ENCODE results near the gene SEPTIN7. TPM values are rescaled to one million over a fixed set of nuclear protein-coding genes. Genes with fewer than 3 reads are reported as not detected.

SEPTIN7 gene
- total RNA-seq, 1 donor from 2014 or later: 339 TPM

- no peak overlapping the region for H3K4me3 ChIP-seq (ENCODE audit: insufficient read depth, low read depth, low read length)
- no peak overlapping the region for H3K4me3 Mint-ChIP-seq (ENCODE audit: unreplicated experiment)
- no peaks in the 10 kb centered on the region for H3K36me3 ChIP-seq (ENCODE audit: insufficient read depth, low read length)
- H3K9me3 ChIP-seq (ENCODE audit: insufficient read depth, low read depth, low read length): no peaks in the 10 kb centered on the region
- no peak overlapping the region for H3K27ac Mint-ChIP-seq (ENCODE audit: unreplicated experiment)
- H3K4me1 Mint-ChIP-seq (ENCODE audit: low read depth, unreplicated experiment): peaks cover 46% of the 10 kb centered on the region
- no peak overlapping the region for H3K9ac ChIP-seq (ENCODE audit: low read length)
- H3K27me3 Mint-ChIP-seq (ENCODE audit: low read depth, unreplicated experiment): no peaks in the 10 kb centered on the region
- H4K20me1 ChIP-seq (ENCODE audit: insufficient read depth, low read length): peaks cover 97% of the 10 kb centered on the region
- H3K27me3 ChIP-seq (ENCODE audit: insufficient read depth, low read length): no peaks in the 10 kb centered on the region
- H3K36me3 Mint-ChIP-seq (ENCODE audit: low read depth, unreplicated experiment): no peaks in the 10 kb centered on the region
- no peak for DNase-seq (ENCODE audit: low read depth)
- no peaks in the 10 kb centered on the region for H3K9me3 Mint-ChIP-seq (ENCODE audit: unreplicated experiment)
- H3K4me2 ChIP-seq (ENCODE audit: low read length): no peak overlapping the region
- H3K4me1 ChIP-seq (ENCODE audit: insufficient read depth, low read length): no peaks in the 10 kb centered on the region
- TF ChIP-seq, protein P1, sequence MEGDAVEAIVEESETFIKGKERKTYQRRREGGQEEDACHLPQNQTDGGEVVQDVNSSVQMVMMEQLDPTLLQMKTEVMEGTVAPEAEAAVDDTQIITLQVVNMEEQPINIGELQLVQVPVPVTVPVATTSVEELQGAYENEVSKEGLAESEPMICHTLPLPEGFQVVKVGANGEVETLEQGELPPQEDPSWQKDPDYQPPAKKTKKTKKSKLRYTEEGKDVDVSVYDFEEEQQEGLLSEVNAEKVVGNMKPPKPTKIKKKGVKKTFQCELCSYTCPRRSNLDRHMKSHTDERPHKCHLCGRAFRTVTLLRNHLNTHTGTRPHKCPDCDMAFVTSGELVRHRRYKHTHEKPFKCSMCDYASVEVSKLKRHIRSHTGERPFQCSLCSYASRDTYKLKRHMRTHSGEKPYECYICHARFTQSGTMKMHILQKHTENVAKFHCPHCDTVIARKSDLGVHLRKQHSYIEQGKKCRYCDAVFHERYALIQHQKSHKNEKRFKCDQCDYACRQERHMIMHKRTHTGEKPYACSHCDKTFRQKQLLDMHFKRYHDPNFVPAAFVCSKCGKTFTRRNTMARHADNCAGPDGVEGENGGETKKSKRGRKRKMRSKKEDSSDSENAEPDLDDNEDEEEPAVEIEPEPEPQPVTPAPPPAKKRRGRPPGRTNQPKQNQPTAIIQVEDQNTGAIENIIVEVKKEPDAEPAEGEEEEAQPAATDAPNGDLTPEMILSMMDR (IDR thresholded peaks at IDR 0.05; ENCODE audit: insufficient read depth, low read depth, low read length): no peak
- H3K27ac ChIP-seq (ENCODE audit: low read depth, low read length): no peak overlapping the region
- peaks cover 99% of the 10 kb centered on the region for H3K79me2 ChIP-seq (ENCODE audit: insufficient read depth, low read length)
- no peak for FAIRE-seq
- H2AFZ ChIP-seq (ENCODE audit: low read depth, low read length): no peak overlapping the region
Observed at GRCh38 chr7:35817181-35817580, 16.3 kb downstream of the SEPTIN7 start.

DNA sequence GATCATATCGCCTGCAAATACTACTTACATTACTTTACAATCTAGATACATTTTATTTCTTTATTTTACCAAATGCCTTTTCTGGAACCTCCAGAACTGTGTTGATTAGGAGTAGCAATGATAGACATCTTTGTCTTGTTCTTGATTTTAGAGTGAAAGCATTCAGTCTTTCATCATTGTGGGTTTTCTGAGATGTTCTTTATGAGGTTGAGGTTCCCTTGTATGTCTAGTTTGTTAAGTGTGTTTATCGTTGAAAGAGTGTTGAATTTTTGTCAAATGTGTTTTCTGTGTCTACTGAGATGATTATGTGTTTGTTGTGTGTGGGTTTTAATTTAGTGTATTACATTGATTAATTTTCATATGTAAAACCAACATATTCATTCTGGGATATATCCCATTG is 17.1 kb downstream of the SEPTIN7 start:
- Mint-ChIP-seq H3K27ac (ENCODE audit: unreplicated experiment) (no peak overlapping the region), H3K36me3 (ENCODE audit: low read depth, unreplicated experiment) (no peaks in the 10 kb centered on the region), H3K4me3 (ENCODE audit: unreplicated experiment) (peak overlapping the region; percentile 31), H3K4me1 (ENCODE audit: low read depth, unreplicated experiment) (peaks cover 47% of the 10 kb centered on the region), H3K9me3 (ENCODE audit: unreplicated experiment) (peaks cover 5% of the 10 kb centered on the region), H3K27me3 (ENCODE audit: low read depth, unreplicated experiment) (no peaks in the 10 kb centered on the region)
- Histone ChIP-seq H4K20me1 (ENCODE audit: insufficient read depth, low read length) (peaks cover 98% of the 10 kb centered on the region), H3K36me3 (ENCODE audit: insufficient read depth, low read length) (no peaks in the 10 kb centered on the region), H3K27me3 (ENCODE audit: insufficient read depth, low read length) (no peaks in the 10 kb centered on the region), H3K79me2 (ENCODE audit: insufficient read depth, low read length) (peaks cover 99% of the 10 kb centered on the region), H3K27ac (ENCODE audit: low read depth, low read length) (no peak overlapping the region), H3K9me3 (ENCODE audit: insufficient read depth, low read depth, low read length) (no peaks in the 10 kb centered on the region), H3K4me3 (ENCODE audit: insufficient read depth, low read depth, low read length) (no peak overlapping the region), H3K4me1 (ENCODE audit: insufficient read depth, low read length) (no peaks in the 10 kb centered on the region), H3K4me2 (ENCODE audit: low read length) (no peak overlapping the region), H3K9ac (ENCODE audit: low read length) (no peak overlapping the region), H2AFZ (ENCODE audit: low read depth, low read length) (no peak overlapping the region)
- TF ChIP-seq, protein P1 (IDR thresholded peaks at IDR 0.05; ENCODE audit: insufficient read depth, low read depth, low read length): no peak
- TF ChIP-seq EZH2 (IDR thresholded peaks at IDR 0.05; ENCODE audit: insufficient read depth, low read length): no peak
- DNase-seq (ENCODE audit: low read depth) (no peak), FAIRE-seq (no peak)

- Mint-ChIP-seq H3K27ac (ENCODE audit: unreplicated experiment) (no peak overlapping the region), H3K4me3 (ENCODE audit: unreplicated experiment) (no peak overlapping the region), H3K36me3 (ENCODE audit: low read depth, unreplicated experiment) (no peaks in the 10 kb centered on the region), H3K27me3 (ENCODE audit: low read depth, unreplicated experiment) (no peaks in the 10 kb centered on the region), H3K4me1 (ENCODE audit: low read depth, unreplicated experiment) (peaks cover 47% of the 10 kb centered on the region), H3K9me3 (ENCODE audit: unreplicated experiment) (peaks cover 5% of the 10 kb centered on the region)
- H3K9me3 ChIP-seq (ENCODE audit: insufficient read depth, low read depth, low read length): no peaks in the 10 kb centered on the region
- H3K79me2 ChIP-seq (ENCODE audit: insufficient read depth, low read length): peaks cover 99% of the 10 kb centered on the region
- H3K9ac ChIP-seq (ENCODE audit: low read length): no peak overlapping the region
- peaks cover 95% of the 10 kb centered on the region for H4K20me1 ChIP-seq (ENCODE audit: insufficient read depth, low read length)
- H3K4me2 ChIP-seq (ENCODE audit: low read length): no peak overlapping the region
- no peak overlapping the region for H2AFZ ChIP-seq (ENCODE audit: low read depth, low read length)
- H3K27me3 ChIP-seq (ENCODE audit: insufficient read depth, low read length): no peaks in the 10 kb centered on the region
- H3K36me3 ChIP-seq (ENCODE audit: insufficient read depth, low read length): no peaks in the 10 kb centered on the region
- no peak overlapping the region for H3K27ac ChIP-seq (ENCODE audit: low read depth, low read length)
- FAIRE-seq (no peak), DNase-seq (ENCODE audit: low read depth) (no peak)
- H3K4me1 ChIP-seq (ENCODE audit: insufficient read depth, low read length): no peaks in the 10 kb centered on the region
- no peak overlapping the region for H3K4me3 ChIP-seq (ENCODE audit: insufficient read depth, low read depth, low read length)
- TF ChIP-seq, protein P1 (IDR thresholded peaks at IDR 0.05; ENCODE audit: insufficient read depth, low read depth, low read length): no peak
- no peak for TF ChIP-seq EZH2 (IDR thresholded peaks at IDR 0.05; ENCODE audit: insufficient read depth, low read length)
Observed at GRCh38 chr7:35818513-35818912, 17.7 kb downstream of the SEPTIN7 start.

Data from astrocyte (in vitro differentiated cells and primary cell).